Measurements from ENCODE around the gene F5. TPM values are rescaled to one million over a fixed set of nuclear protein-coding genes. Genes with fewer than 3 reads are reported as not detected.

Gene F5
- total and polyA plus RNA-seq, 10 of the 15 experiments (the other 5 are each of a cell fraction or from before 2014, with no cell fraction given), result under 0.01 to 3.8 (median 0.40) TPM

GRCh38 chr1:169473347-169473746 is 112.9 kb downstream of the F5 start:
- no peak overlapping the region for H2AFZ ChIP-seq (ENCODE audit: control insufficient read depth, low read depth, low read length)
- no peaks in the 10 kb centered on the region for H4K20me1 ChIP-seq (ENCODE audit: control insufficient read depth, insufficient read depth)
- DNase-seq (ENCODE audit: low read depth, low spot score) (no peak), ATAC-seq (no peak), FAIRE-seq (no peak)
- intact Hi-C loops (cut with micrococcal nuclease; ENCODE audit: unreplicated experiment) (no loop called here), in situ Hi-C loops (cut with MboI) (loop anchor here (5.0 kb wide), 1 partner anchor 74 kb away; no protein-coding TSS in a partner anchor)
- H3K27me3 ChIP-seq (replicated peaks in 1 of 2; ENCODE audit: control insufficient read depth in 2 of 2, insufficient read depth in 2 of 2, low read length in 1 of 2), result no peaks in the 10 kb centered on the region
- no peak overlapping the region for H3K27ac ChIP-seq (ENCODE audit: control insufficient read depth, insufficient read depth)
- no peak overlapping the region for H3K4me3 ChIP-seq
- H3K9me3 ChIP-seq (replicated peaks; ENCODE audit: control insufficient read depth, insufficient read depth, low read length), result no peaks in the 10 kb centered on the region
- 100% methylated on average over 4 of the region's 5 CpGs for WGBS (ENCODE audit: insufficient coverage, insufficient replicate concordance, low lambda C conversion rate, missing lambda C conversion rate)
- H3K36me3 ChIP-seq (ENCODE audit: control insufficient read depth in 2 of 2, insufficient read depth in 2 of 2, low read length in 1 of 2), result 0 out of 4 replicates have a peak, but pooled peaks cover 0 to 1% of the 10 kb centered on the region in 2 experiments
- RAD21 ChIA-PET (ENCODE audit: unreplicated experiment), result no interaction called here
- CTCF ChIA-PET, result interaction anchor here (0.6 to 1.1 kb wide), 2 partner anchors 9 to 337 kb away, joined by 3 to 4 read pairs; no protein-coding TSS in a partner anchor
- SMC1A ChIA-PET (ENCODE audit: uncharacterized antibody, unreplicated experiment), result interaction anchor here (1.0 to 1.8 kb wide), 5 partner anchors 9 to 1030 kb away, joined by 3 to 6 read pairs (median 3); no protein-coding TSS in a partner anchor
- H3K4me1 ChIP-seq (ENCODE audit: control insufficient read depth, insufficient read depth, low read length), result no peaks in the 10 kb centered on the region
- no TSS peak for BruUV-seq (replicated peaks)
- POLR2A ChIA-PET, result no interaction called here
- H3K4me2 ChIP-seq (ENCODE audit: control insufficient read depth, insufficient read depth), result no peak overlapping the region
- H3K79me2 ChIP-seq (ENCODE audit: control insufficient read depth, insufficient read depth, low read length), result no peaks in the 10 kb centered on the region
- no peak overlapping the region for H3K9ac ChIP-seq (ENCODE audit: control insufficient read depth, insufficient read depth, low read length)
- TF ChIP-seq CHD1 (IDR thresholded peaks at IDR 0.05; ENCODE audit: low read depth, low read length), result no peak
- TF ChIP-seq CHD4 (IDR thresholded peaks at IDR 0.05), result no peak
- no peak for TF ChIP-seq FOXK2 (IDR thresholded peaks at IDR 0.05)
- TF ChIP-seq RAD21 (IDR thresholded peaks at IDR 0.05; ENCODE audit: insufficient read depth, low read depth, low read length), result no peak
- TF ChIP-seq SREBF2 (IDR thresholded peaks at IDR 0.05; ENCODE audit: low read length), result no peak
- TF ChIP-seq, protein P1, sequence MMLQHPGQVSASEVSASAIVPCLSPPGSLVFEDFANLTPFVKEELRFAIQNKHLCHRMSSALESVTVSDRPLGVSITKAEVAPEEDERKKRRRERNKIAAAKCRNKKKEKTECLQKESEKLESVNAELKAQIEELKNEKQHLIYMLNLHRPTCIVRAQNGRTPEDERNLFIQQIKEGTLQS (IDR thresholded peaks at IDR 0.05; ENCODE audit: borderline replicate concordance, extremely low read depth, low read depth, low read length), result no peak
- no peak for TF ChIP-seq CUX1 (IDR thresholded peaks at IDR 0.05; ENCODE audit: insufficient replicate concordance, low read depth, low read length)
- TF ChIP-seq SRF (IDR thresholded peaks at IDR 0.05; ENCODE audit: low read depth in 2 of 2, low read length in 2 of 2), result no peak
- no peak for TF ChIP-seq ZBTB4 (CRISPR knock-in tag; IDR thresholded peaks at IDR 0.05)
- TF ChIP-seq ASH2L (IDR thresholded peaks at IDR 0.05; ENCODE audit: borderline replicate concordance, low read depth), result no peak
- TF ChIP-seq POU2F2 (IDR thresholded peaks at IDR 0.05; ENCODE audit: borderline replicate concordance, low read depth, low read length), result no peak
- TF ChIP-seq TCF7 (IDR thresholded peaks at IDR 0.05; ENCODE audit: borderline replicate concordance), result no peak
- no peak for TF ChIP-seq JUND (IDR thresholded peaks at IDR 0.05; ENCODE audit: low read depth, low read length)
- TF ChIP-seq, protein P2, sequence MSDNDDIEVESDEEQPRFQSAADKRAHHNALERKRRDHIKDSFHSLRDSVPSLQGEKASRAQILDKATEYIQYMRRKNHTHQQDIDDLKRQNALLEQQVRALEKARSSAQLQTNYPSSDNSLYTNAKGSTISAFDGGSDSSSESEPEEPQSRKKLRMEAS (IDR thresholded peaks at IDR 0.05; ENCODE audit: low read depth, low read length), result no peak
- TF ChIP-seq CBX3 (IDR thresholded peaks at IDR 0.05; ENCODE audit: borderline replicate concordance, low read depth), result no peak
- no peak for TF ChIP-seq BCL11A (IDR thresholded peaks at IDR 0.05; ENCODE audit: low read depth, low read length)

Measured in GM12878 (cell line).